Left hindlimb (tissue), 1 donor: Measurements from ENCODE around the gene PRDM8.
"Not testable (repeated sequence)": the region's sequence is repeated elsewhere in the genome, so short reads cannot be mapped to it uniquely, and the experiment has no call there.

ENCODE experiments used
- DNase-seq: peaks from one replicate; pipeline ENCODE4 v3.0.0-alpha.2; 2018

Gene PRDM8

DNA sequence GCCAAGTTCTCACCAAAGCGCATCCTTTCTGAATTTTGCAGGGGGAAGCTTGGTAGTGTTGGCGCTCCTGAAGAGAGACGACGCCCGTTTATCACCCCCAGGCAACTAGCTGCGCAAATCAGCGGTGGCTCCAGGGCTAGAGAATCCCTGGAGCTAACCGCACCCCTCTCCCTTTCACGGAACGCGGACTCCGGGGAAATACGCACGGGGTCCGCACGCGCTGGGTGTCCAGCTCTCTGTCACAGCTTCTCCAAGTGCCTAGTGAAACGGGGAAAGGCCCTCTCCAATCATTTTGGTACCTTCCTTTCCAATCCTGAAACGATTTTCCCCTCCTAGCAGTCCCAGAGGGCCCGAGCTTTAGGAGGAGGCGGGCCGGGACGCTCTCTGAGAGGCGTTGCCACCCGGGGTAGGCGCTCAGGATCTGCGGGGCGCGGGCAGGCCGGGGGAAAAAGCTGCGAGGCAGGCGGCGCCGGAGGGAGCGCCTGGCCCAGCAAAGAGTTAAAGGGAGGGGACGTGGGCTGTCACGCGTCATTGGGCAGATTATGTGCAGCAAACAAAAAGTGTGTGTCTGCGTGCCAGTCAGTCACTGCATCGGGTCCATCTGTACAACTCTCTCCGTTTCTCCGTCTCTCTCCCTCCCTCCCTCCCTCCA, at the start of gene PRDM8:
Gene PRDM8 (plus strand): TSS at position 582 of the 652 bp plus-strand sequence. CDS start 2,578 bp downstream, outside the sequence.
- no peak for DNase-seq

DNA sequence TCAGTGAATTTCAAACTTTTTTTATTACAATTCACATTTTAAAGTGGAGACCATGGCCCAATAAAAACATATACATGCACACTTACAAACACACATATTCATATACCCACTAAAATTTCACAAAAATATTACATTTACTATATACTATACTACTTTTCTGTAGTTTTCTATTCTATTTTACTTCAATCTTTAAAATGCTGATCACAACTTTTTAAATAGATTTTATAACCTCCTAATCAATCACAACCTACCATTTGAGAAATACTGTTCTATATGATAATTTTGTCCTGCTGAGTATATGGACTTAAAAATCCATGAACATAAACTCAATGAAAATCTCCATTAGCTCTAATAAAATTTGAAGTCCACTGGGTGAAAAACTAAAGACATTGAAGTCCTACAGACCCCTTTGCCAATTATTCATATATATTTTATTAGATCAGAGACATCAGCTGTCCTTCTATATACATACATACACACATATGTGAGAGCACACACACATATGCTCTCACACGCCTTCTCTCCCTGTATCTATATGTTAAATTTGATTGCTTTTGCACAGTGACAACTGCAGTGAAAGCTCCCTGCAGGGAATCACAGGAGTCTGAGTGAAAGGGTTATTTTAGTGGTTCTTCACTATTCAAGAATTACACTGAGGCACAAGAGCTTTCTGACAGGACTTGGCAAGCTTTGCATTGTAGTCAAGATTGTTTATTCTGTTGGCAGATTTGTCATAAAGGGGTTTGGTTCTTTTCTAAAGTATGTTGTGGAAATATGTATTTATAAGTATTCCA, 46.7 kb upstream of the PRDM8 start:
- DNase-seq = no peak

DNA sequence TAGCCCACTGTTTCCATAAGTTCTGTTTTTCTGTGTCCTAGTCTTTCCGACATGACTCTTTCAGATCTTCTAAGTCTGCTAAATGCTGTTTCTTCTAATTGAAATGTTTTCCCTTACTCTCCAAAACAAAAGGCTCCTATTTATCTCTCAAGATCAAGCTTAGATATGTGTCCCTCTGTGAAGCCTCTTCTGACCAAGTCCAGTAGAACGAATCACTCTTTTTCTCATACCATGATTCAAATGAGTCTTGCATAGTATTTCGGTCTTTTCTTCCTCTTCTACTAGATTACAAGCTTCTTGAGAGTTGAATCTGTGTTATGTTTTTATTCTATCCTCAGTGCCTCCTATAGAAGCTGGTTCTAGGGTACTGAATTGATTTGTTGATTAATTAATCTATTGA, 45.3 kb upstream of the PRDM8 start:
- no peak for DNase-seq

DNA sequence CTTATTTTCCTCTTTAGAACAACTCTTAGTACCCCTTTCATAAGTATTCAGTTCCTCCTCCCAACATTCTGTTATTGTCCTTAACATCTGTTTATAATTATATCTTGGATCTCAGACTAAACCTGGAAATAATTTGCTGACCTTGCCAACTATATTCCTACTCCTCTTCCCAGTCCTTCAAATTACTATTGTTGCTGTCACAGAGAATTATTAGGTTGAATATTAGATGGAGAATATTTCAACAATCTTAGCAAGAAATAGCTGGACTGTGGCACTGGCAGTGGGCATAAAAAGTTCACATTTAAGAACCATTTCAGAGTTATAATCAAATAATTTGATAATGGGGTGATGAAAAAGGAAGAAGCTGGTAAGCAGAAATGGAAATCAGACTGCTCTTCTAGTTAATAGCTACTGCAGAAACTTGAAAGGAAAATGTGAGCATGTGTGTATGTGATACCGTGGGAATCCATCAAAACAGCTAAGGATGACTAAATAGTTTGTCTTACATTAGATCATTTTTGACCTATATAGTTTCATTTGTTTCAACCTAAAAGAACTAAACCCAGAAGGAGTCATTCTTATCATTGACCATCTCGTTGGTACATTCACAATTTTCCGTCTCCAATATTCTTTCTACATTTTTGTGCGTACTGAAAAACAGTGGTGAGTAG, 43.3 kb upstream of the PRDM8 start:
- no peak for DNase-seq

DNA sequence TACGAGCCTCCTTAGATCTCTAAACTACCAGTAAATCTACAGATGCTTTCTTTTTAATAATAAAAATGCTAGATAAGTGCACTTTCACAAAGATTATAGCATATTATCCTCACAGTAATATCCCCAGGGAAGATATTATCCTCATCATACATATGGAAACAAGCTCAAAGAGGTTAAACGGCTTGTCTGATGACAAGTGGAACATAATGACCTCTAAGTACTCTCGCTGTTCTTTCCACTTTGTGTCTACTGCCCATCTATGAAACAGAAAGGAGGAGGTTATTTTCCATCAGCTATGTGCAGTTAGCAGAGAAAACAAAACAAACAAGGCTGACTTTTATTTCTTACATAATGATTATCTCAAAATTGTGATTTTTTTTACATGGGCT, 42.8 kb upstream of the PRDM8 start:
- DNase-seq = no peak

DNA sequence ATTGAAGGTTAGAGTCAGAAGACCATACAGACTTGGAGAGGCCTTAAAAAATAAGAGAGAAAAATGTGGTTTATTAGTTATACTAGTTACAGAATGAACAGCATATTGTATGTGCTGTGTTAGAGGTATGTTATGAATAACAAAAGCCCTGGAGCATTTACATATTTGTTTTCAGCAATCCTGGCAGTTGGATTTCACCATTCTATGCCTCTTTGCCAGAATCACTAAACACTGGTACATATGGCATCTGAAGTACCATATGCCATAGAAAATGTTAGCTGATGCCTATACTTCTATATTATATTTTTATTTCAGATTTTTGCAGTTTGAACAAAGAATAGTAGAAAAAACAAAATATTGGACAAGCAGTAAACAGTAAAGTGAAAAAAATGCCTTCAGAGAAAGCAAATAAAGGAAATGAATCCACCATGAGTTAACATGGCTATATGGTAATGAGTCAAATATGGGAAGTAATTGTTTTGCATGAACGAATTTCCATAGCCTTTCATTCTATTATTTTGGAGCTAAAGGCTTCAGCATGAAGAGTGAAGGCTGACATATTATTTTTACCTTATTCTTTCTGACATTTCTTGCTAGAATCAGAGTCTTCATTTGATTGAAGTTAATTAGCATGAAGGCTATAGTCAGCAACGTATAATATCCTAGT, 41.9 kb upstream of the PRDM8 start:
- DNase-seq = no peak

DNA sequence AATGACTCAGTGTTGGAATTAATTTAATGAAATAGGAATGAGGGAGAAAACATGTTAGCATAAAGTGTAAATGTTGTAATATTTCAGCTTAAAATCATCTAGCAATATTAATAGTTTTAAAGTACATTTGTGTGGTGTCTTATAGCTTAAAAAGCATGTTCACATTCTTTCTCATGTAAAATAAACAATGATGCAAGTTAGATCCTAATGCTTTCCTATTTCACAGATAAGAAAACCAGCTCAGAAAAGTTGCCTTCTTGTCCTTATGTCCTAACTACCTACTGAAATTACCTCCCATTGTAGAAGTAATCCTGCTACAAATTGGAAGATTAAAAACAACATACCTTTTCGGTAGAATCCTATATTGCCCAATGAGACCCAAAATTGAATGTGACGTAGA, 40.9 kb upstream of the PRDM8 start:
- no peak for DNase-seq

DNA sequence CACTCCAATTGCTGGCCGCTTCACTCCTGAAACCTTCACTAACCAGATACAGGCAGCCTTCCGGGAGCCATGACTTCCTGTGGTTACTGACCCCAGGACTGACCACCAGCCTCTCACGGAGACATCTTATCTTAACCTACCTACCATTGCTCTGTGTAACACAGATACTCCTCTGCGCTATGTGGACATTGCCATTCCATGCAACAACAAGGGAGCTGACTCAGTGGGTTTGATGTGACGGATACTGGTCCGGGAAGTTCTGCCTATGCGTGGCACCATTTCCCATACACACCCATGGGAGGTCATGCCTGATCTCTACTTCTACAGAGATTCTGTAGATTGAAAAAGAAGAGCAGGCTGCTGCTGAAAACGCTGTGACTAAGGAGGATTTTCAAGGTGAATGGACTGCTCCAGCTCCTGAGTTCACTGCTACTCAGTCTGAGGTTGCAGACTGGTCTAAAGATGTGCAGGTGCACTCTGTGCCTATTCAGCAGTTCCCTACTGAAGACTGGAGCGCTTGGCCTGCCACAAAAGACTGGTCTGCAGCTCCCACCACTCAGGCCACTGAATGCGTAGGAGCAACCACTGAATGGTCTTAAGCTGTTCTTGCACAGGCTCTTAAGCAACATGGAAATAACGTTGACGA, 35.8 kb upstream of the PRDM8 start:
- no peak for DNase-seq

DNA sequence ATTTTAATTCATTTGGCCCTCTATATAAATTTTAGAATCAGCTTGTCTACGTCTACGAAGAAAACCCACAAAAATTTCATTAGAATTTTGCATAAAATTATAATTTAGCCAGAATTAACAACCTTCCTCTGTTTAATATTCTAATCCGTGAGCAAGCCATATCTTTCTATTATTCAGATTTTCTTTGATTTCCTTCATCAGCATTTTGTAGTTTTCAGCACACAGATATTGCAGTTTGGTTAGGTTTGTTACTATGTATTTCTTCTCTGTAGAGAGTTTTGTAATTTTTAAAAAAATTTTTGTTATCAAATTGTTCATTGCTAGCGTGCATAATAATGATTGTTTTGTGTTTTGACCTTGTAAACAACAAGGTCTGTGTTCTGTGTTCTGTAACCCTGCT, 34.9 kb upstream of the PRDM8 start:
- DNase-seq = no peak

DNA sequence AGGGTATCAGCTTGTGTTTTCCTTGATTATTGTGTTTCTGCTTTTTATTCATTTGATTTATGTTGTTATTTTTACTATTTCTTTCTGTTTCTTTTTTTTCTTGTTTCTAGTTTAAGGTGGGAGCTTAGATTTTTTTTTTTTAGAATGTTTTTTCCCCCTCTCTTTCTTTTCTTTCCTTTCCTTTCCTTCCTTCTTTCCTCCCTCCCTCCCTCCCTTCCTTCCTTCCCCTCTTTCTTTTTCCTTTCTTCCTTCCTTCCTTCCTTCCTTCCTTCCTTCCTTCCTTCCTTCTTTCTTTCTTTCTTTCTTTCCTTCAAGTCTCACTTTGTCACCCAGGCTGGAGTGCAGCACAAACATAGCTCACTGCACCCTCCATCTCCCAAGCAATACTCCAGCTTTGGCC, 31.4 kb upstream of the PRDM8 start:
- DNase-seq = no peak

DNA sequence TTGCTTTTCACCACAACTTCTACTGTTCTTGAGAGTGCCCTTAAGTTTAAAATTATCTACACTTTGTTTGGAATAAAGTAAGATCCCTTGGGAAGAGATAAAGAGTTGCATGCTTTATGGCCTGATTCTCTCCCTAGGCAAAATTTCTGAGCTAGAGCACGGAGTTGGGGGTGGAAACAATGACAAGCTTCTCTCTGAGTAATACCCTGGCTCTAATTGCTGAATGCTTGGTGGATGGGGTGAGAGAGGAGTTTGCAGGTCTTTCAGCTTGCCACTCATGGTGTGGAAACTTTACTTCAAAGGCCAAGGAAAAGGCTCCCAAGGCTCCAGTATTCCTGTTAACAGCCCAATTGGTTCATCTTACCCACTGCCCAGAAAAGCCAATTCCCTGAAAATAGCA, 26.1 kb upstream of the PRDM8 start:
- DNase-seq = no peak

DNA sequence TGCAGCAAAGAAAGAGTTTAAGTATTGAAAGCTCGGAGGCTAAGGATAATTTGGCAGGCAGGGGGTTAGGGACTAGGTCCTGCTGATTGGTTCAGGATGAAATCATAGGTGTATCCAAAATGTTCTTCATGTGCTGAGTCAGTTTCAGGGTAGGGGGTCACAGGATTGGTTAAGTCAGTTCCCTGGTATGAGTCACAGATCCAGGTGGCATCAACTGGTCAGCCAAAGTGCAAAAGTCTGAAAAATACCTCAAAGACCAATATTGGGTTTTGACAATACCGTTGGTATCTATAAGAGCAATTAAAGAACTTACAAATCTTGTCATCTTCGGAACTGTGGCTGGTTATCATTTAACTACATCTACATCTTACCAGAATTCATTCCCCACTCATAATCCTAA, 25.6 kb upstream of the PRDM8 start:
- no peak for DNase-seq

DNA sequence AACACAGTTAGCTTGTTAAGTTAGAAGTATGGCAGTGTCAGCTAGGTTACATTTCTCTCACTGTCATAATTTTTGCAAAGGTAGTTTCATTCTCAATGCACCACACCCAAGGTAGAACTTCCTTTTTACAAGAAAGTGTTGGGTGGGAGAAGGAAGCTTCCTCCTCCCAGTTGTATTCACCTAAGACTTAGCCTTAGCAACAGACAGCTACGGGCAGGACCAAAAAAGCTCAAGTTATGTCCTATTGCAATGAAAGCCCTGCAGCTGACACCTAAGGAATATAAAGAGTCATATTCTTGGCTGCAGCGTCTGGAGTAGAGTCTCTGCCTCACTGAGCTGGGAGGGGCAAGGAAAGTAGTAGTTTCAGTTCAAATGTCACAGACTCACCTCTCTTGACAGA, 25.1 kb upstream of the PRDM8 start:
- DNase-seq = no peak

DNA sequence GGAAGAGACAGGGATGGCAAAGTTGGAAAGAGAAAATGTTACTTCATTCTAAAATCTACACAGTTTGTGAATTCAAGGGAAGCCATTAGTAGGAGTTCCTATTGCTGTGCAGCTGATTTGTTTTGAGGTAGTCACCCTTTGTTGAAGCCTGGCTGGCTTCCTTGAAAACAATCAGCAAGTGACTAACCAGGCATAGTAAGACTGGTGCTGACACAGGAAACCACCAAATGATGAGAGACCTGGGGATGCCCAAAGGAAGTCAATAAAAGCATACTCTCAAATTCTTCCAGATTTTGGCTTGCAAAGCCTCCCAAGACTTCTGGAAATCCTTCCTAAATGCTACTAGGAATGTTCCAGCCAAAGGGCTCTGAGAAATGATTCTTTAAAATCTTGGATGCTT, 23.9 kb upstream of the PRDM8 start:
- no peak for DNase-seq

DNA sequence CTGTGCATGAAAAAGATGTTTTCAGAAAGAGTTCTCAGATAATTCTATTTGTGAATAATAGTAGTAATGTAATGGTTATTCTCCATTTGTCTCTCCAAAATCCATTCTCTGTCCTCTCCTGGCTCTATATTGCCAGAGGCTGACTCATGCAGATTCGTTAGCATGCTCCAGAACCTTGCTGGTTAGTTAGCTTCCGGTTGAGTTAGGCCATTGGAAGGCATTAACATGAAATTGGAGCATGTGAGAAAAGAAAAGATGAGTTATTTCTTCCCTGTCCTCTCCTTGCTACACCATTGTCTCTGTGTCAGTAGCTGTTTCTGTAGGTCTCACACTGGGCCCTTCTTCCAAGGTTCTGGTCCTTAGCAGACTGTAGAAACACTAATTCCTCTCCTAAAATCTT, 23.5 kb upstream of the PRDM8 start:
- no peak for DNase-seq

DNA sequence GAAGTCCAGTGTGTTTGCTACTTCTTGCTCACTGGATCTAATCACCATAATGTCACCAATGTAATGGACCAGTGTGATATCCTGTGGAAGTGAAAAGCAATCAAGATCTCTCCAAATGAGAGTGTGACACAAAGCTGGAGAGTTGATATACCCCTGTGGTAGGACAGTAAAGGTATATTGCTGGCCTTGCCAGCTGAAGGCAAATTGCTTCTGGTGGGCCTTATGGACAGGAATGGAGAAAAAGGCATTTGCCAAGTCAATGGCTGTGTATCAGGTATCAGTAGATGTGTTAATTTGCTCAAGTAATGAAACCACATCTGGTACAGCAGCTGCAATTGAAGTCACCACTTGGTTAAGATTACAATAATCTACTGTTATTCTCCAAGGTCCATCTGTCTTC, 19.5 kb upstream of the PRDM8 start:
- DNase-seq = not testable (repeated sequence)

DNA sequence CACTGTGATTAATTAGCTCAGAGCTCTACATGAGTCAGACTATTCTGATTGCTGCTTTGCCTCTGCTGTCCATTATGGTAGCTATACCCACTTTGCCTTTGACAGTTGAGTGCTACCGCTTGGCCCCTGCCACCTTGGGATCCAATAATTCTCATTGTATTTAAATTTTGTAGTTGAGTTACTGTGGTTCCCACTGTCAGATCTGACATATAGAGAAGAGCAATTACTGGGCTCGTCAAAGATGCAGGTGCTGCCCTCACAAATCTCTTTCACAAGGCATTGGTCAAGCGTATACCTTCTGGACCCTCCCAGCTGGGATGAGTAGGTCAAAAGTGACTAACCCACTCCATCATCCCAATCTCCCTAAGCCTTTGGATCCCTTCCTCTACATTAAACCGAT, 18.3 kb upstream of the PRDM8 start:
- no peak for DNase-seq

DNA sequence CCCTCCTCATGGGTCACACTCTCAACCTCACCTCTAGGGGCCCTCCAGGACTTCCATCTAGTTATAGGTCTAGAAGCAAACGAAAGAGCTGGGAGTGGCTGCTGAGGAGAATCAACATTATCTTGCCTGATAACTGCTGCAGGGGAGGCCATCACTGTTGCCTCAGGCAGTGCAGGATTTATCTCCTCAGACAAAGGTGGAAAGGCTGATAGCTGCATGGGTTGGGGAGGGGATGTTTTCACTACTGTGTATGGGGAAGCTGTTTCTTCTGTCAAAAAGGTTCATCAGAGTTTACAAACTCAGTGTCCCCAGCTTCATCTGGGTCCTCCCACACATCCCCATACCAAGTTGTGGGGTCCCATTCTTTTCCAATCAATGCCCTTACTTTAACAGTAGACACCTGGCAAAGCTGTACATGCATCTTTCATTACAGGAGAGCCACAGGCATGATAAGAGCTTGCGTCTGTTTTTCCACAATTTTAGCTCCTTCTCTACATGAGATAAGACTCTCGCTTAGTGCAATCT, 17.6 kb upstream of the PRDM8 start:
- no peak for DNase-seq

DNA sequence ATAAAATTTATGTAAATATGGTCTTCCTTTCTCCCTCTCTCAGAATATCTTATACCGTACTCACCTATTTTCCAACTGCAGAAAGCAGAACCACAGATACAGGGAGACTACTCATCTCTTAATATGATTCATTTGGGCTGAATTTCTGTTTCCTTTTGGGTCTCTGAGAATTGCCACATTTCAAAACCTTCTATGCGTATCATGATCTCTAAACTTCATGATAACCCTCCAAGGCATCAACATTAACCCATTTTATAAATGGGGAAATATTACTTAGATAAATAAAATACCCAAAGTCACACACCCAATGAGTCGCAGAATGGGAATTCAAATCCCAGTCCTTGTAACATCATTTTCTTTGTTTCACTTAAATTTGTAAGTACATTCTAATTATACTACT, 16.6 kb upstream of the PRDM8 start:
- no peak for DNase-seq

DNA sequence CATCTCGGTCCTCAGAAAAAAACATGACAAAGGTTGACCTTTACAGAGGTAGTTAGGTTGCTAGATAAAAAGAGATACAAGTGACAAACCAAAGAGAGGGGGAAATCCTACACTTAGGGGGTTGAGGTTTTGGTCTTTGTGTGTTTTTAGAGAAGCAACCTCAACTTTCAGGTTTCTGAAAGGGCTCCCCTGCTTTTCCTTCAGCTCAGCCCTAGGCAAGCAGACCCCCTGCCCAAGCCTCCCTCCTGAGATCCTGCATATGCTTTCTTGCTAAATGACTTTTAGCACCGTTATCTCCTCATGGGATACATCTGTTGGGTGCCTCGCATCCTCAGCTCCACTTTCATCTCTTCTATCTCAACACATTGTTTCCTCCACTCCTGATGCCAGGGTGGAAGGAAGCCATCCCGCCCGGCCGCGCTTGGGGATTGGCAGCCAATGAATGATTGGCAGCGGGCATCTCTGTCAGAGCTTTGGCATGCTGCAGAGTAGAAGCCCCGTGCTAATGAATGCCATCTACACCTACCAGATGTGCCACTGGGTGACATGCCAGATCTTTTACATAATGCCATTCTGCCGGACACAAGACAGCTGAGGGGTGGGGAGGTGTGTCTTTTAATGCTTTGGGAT, 15.0 kb upstream of the PRDM8 start:
- no peak for DNase-seq

DNA sequence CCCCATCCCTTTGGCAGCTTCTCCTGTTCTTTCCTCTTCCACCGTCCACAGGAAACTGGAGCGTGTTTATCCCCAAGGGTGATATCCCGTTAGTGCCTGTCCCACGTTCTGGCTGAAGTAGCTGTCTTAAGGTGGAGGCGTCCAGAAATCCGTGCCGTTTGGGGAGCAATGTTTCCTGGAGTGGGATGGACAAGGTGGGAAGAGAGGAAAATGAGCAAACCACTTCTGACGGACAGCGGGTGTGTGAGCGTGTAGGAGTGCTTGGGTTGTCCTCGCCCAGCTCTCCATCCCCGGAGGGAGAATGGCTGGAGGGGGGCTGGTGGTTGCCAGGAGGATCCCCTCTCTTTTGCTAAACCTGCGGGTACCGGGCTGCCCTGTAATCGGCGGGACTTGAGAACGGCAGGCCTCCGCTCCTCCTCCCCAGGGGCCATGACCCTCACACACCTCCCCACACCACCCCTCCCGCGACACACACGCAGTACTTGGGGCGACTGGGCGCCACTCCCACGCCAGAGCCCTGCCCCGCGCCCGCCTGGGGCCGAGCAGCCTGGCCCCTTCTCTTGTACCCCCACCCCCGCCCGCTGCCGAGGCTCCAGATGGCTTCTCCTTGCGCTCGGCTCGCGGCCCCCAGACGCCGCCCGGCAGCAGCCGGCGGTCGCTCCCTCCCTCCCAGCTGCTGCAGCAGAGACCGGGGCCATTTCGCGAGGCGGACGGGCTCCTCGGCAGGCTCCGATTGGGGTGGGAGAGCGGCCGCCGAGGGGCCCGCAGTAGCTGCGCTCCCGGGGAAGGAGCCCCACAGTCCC, 13.9 kb upstream of the PRDM8 start:
- peak; percentile 69 for DNase-seq
